Liver (tissue), 9 donors: ENCODE measurements around the gene FGFBP2. TPM values are rescaled to one million over a fixed set of nuclear protein-coding genes. Genes with fewer than 3 reads are reported as not detected.

Experiments
- DNase-seq: peaks from one replicate; pipeline ENCODE4 v3.0.0-alpha.2; 2017; ENCODE audit warnings: low spot score
- H3K27ac ChIP-seq, 2 donors: one replicate each; pipeline ENCODE4 v1.7.0; 2013; ENCODE audit warnings: inconsistent platforms in 2 of 2, low read length in 2 of 2, control low read depth in 1 of 2, low read depth in 1 of 2, mild to moderate bottlenecking in 1 of 2
- H3K27me3 ChIP-seq, 4 donors: one replicate each; pipeline versions ENCODE4 v1.6.1 to v1.7.0; 2013; ENCODE audit warnings: low read length in 3 of 4, inconsistent platforms in 1 of 4, mild to moderate bottlenecking in 1 of 4, moderate library complexity in 1 of 4; ENCODE audit not compliant: control insufficient read depth in 4 of 4, insufficient read depth in 4 of 4
- H3K36me3 ChIP-seq, 4 donors: one replicate each; pipeline versions ENCODE4 v1.6.1 to v1.7.0; 2013; ENCODE audit warnings: low read length in 3 of 4, mild to moderate bottlenecking in 3 of 4, low read depth in 1 of 4, moderate library complexity in 1 of 4; ENCODE audit not compliant: control insufficient read depth in 4 of 4, insufficient read depth in 3 of 4
- H3K4me1 ChIP-seq, 4 donors: one replicate each; pipeline versions ENCODE4 v1.6.1 to v1.7.0; 2013; ENCODE audit warnings: low read length in 3 of 4, mild to moderate bottlenecking in 3 of 4, moderate library complexity in 1 of 4; ENCODE audit not compliant: control insufficient read depth in 4 of 4, insufficient read depth in 4 of 4
- H3K4me3 ChIP-seq, 3 donors: one replicate each; pipeline versions ENCODE4 v1.6.1 to v1.7.0; 2013; ENCODE audit warnings: low read length in 3 of 3, control low read depth in 1 of 3, low read depth in 1 of 3, mild to moderate bottlenecking in 1 of 3
- H3K9ac ChIP-seq, 2 donors: one replicate each; pipeline ENCODE4 v1.7.0; 2013; ENCODE audit warnings: low read length in 2 of 2, mild to moderate bottlenecking in 2 of 2, moderate library complexity in 2 of 2, control low read depth in 1 of 2, low read depth in 1 of 2
- H3K9me3 ChIP-seq, 4 donors: one replicate each; pipeline versions ENCODE4 v1.6.1 to v1.7.0; 2013; ENCODE audit warnings: low read length in 3 of 4; ENCODE audit not compliant: control insufficient read depth in 4 of 4
- EGR1 ChIP-seq, 2 donors: IDR thresholded peaks; 2 replicates each; pipeline ENCODE4 v1.6.1; 2016 to 2018; ENCODE audit warnings: antibody characterized with exemption in 2 of 2, low read depth in 2 of 2
- FOXA2 ChIP-seq: IDR thresholded peaks from 2 replicates; pipeline ENCODE4 v1.6.1; 2016; ENCODE audit warnings: antibody characterized with exemption
- GABPA ChIP-seq, 2 donors: IDR thresholded peaks in 1 of 2; conservative IDR thresholded peaks in 1 of 2; 2 replicates each; pipeline ENCODE4 v1.6.1; 2016; ENCODE audit warnings: antibody characterized with exemption in 2 of 2, mild to moderate bottlenecking in 1 of 2, moderate library complexity in 1 of 2
- HNF4G ChIP-seq: IDR thresholded peaks from 2 replicates; pipeline ENCODE4 v1.6.1; 2016; ENCODE audit warnings: antibody characterized with exemption
- JUND ChIP-seq, 2 donors: IDR thresholded peaks; 2 replicates each; pipeline ENCODE4 v1.6.1; 2016; ENCODE audit warnings: antibody characterized with exemption in 2 of 2
- NR2F2 ChIP-seq: IDR thresholded peaks from 2 replicates; pipeline ENCODE4 v1.6.1; 2016; ENCODE audit warnings: antibody characterized with exemption
- RAD21 ChIP-seq, 2 donors: IDR thresholded peaks; 2 replicates each; pipeline ENCODE4 v1.6.1; 2016; ENCODE audit warnings: antibody characterized with exemption in 2 of 2, mild to moderate bottlenecking in 2 of 2
- RXRA ChIP-seq, 2 donors: IDR thresholded peaks; 2 replicates each; pipeline ENCODE4 v1.6.1; 2017 to 2018; ENCODE audit warnings: antibody characterized with exemption in 2 of 2, mild to moderate bottlenecking in 1 of 2
- SP1 ChIP-seq: IDR thresholded peaks from 2 replicates; pipeline ENCODE4 v1.6.1; 2018; ENCODE audit warnings: antibody characterized with exemption, mild to moderate bottlenecking
- YY1 ChIP-seq: IDR thresholded peaks from 2 replicates; pipeline ENCODE4 v1.6.1; 2016; ENCODE audit warnings: antibody characterized with exemption, mild to moderate bottlenecking
- WGBS: extraction: QIAGEN DNeasy Blood & Tissue Kit; methylation state at CpG from one replicate; pipeline ENCODE4 v1.1.7; 2013; 5-methylcytosine and 5-hydroxymethylcytosine counted together
- polyA plus RNA-seq, 2 donors: library from polyadenylated mRNA; stranded (reverse) in 1 of 2; unstranded in 1 of 2; fragments of 200-250 nt in 1 of 2; fragments of >200 nt in 1 of 2; fragmentation: Nextera tagmentation in 1 of 2; extraction: Ambion mirVana in 1 of 2; gene quantifications; one replicate each; pipeline versions ENCODE4 v1.2.1 to v1.2.3, GENCODE V29; 2013 to 2015
- total RNA-seq, 2 donors: library from RNA; depleted of rRNA; stranded (reverse); fragments of >200 nt; gene quantifications; one replicate each; pipeline ENCODE4 v1.2.3, GENCODE V29; 2014
- TF ChIP-seq, protein P1 (sequence below): IDR thresholded peaks from 2 replicates; pipeline ENCODE4 v1.6.1; 2016; ENCODE audit warnings: antibody characterized with exemption, mild to moderate bottlenecking
- TF ChIP-seq, protein P2 (sequence below): IDR thresholded peaks from 2 replicates; pipeline ENCODE4 v1.6.1; 2016; ENCODE audit warnings: antibody characterized with exemption
- TF ChIP-seq, protein P3 (sequence below): IDR thresholded peaks from 2 replicates; pipeline ENCODE4 v1.6.1; 2016; ENCODE audit warnings: antibody characterized with exemption
- TF ChIP-seq, protein P4 (sequence below): fragments of 150-350 bp; IDR thresholded peaks from 2 replicates; pipeline ENCODE4 v1.5.1; 2017; ENCODE audit warnings: improper control_type of control experiment, low read depth, low read length; ENCODE audit not compliant: missing input control
- donor health status: healthy.
- donor health status: healthy.
- donor health status: healthy.
- donor health status: healthy.
- donor health status: healthy.

FGFBP2 gene
- total and polyA plus RNA-seq, 4 donors = 0.14 to 0.60 (median 0.25) TPM; not detected in 1

DNA sequence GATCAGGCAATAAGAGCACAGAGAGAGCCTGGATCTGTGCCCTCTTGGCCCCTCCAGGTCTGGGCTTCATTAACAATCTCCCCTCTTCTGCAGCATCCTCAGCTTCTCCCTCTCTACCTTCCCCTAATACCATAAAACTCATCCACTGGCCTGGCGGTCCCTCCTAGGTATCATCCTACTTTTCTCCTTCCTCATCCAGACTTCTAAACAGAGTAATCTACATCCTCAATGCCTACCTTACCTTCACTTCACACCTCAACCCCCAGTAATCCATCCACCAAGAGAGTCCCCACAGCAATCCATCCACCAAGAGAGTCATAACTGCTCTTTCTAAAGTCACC lies 41.4 kb downstream of the FGFBP2 start:
- H3K9ac ChIP-seq = no peak overlapping the region
- WGBS = 95% methylated on average over 1 of the region's 1 CpG
- no peaks in the 10 kb centered on the region for H3K4me1 ChIP-seq
- DNase-seq = no peak
- H3K9me3 ChIP-seq = no peaks in the 10 kb centered on the region
- H3K4me3 ChIP-seq = no peak overlapping the region
- TF ChIP-seq, protein P1, sequence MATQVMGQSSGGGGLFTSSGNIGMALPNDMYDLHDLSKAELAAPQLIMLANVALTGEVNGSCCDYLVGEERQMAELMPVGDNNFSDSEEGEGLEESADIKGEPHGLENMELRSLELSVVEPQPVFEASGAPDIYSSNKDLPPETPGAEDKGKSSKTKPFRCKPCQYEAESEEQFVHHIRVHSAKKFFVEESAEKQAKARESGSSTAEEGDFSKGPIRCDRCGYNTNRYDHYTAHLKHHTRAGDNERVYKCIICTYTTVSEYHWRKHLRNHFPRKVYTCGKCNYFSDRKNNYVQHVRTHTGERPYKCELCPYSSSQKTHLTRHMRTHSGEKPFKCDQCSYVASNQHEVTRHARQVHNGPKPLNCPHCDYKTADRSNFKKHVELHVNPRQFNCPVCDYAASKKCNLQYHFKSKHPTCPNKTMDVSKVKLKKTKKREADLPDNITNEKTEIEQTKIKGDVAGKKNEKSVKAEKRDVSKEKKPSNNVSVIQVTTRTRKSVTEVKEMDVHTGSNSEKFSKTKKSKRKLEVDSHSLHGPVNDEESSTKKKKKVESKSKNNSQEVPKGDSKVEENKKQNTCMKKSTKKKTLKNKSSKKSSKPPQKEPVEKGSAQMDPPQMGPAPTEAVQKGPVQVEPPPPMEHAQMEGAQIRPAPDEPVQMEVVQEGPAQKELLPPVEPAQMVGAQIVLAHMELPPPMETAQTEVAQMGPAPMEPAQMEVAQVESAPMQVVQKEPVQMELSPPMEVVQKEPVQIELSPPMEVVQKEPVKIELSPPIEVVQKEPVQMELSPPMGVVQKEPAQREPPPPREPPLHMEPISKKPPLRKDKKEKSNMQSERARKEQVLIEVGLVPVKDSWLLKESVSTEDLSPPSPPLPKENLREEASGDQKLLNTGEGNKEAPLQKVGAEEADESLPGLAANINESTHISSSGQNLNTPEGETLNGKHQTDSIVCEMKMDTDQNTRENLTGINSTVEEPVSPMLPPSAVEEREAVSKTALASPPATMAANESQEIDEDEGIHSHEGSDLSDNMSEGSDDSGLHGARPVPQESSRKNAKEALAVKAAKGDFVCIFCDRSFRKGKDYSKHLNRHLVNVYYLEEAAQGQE = no peak
- no peak for TF ChIP-seq HNF4G
- no peak for TF ChIP-seq YY1
- TF ChIP-seq, protein P2, sequence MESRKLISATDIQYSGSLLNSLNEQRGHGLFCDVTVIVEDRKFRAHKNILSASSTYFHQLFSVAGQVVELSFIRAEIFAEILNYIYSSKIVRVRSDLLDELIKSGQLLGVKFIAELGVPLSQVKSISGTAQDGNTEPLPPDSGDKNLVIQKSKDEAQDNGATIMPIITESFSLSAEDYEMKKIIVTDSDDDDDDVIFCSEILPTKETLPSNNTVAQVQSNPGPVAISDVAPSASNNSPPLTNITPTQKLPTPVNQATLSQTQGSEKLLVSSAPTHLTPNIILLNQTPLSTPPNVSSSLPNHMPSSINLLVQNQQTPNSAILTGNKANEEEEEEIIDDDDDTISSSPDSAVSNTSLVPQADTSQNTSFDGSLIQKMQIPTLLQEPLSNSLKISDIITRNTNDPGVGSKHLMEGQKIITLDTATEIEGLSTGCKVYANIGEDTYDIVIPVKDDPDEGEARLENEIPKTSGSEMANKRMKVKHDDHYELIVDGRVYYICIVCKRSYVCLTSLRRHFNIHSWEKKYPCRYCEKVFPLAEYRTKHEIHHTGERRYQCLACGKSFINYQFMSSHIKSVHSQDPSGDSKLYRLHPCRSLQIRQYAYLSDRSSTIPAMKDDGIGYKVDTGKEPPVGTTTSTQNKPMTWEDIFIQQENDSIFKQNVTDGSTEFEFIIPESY = no peak
- TF ChIP-seq JUND (IDR thresholded peaks at IDR 0.05) = no peak
- TF ChIP-seq, protein P3, sequence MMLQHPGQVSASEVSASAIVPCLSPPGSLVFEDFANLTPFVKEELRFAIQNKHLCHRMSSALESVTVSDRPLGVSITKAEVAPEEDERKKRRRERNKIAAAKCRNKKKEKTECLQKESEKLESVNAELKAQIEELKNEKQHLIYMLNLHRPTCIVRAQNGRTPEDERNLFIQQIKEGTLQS = no peak
- no peak for TF ChIP-seq RAD21 (IDR thresholded peaks at IDR 0.05)
- TF ChIP-seq FOXA2 = no peak
- TF ChIP-seq EGR1 (IDR thresholded peaks at IDR 0.05; ENCODE audit: low read depth in 2 of 2) = no peak
- no peak for TF ChIP-seq SP1
- no peak for TF ChIP-seq GABPA (IDR thresholded peaks at IDR 0.05 in 1 of 2, conservative IDR thresholded peaks at IDR 0.05 in 1 of 2)
- TF ChIP-seq, protein P4, sequence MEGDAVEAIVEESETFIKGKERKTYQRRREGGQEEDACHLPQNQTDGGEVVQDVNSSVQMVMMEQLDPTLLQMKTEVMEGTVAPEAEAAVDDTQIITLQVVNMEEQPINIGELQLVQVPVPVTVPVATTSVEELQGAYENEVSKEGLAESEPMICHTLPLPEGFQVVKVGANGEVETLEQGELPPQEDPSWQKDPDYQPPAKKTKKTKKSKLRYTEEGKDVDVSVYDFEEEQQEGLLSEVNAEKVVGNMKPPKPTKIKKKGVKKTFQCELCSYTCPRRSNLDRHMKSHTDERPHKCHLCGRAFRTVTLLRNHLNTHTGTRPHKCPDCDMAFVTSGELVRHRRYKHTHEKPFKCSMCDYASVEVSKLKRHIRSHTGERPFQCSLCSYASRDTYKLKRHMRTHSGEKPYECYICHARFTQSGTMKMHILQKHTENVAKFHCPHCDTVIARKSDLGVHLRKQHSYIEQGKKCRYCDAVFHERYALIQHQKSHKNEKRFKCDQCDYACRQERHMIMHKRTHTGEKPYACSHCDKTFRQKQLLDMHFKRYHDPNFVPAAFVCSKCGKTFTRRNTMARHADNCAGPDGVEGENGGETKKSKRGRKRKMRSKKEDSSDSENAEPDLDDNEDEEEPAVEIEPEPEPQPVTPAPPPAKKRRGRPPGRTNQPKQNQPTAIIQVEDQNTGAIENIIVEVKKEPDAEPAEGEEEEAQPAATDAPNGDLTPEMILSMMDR = no peak
- no peak for TF ChIP-seq RXRA (IDR thresholded peaks at IDR 0.05)
- no peaks in the 10 kb centered on the region for H3K36me3 ChIP-seq
- no peak overlapping the region for H3K27ac ChIP-seq
- H3K27me3 ChIP-seq = peaks cover 0 to 3% (median 0%) of the 10 kb centered on the region in 4 donors

DNA sequence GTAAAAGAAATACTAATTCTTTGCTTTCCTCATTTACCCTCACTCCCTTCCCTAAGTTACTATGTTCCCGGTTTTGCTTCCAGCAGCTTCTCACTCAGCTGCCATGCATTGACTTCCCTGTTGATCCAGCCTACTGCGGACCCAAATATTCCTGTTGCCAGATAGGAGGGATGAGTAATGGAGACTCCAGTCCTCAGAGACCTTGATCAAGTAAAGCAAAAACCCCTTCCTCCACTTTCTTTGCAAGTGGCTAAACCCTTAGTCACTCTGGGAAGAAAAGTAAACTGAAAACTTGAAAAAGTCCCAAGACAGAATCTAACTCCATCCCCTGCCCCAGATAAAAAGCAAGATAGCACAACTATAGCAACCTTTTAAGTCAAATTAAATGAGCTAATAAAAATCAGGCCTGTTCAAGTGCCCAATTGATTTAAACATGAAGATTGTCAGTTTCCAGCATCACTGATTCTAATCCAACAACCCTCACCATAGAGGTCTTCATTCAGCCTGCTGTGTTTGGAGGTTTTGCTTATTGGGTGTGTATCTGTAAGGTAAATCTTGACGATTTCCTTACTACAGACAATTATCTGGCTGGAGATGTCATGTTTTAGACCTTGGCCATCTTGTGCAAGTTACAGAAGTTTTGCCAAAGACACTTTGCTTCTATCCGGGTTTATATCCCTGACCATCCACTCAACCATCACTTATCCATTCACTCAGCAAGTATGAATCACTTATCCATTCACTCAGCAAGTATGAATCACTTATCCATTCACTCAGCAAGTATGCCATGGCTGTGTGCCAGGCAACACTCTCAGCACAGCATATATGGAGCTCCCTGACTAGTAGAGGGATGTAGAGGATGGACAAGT lies 42.0 kb downstream of the FGFBP2 start:
- WGBS = 71% methylated on average over 4 of the region's 4 CpGs
- Histone ChIP-seq H3K9me3 (no peaks in the 10 kb centered on the region), H3K4me1 (no peaks in the 10 kb centered on the region), H3K27ac (no peak overlapping the region), H3K36me3 (no peaks in the 10 kb centered on the region), H3K4me3 (no peak overlapping the region), H3K9ac (no peak overlapping the region), H3K27me3 (peaks cover 0 to 3% (median 0%) of the 10 kb centered on the region in 4 donors)
- TF ChIP-seq, protein P3 = no peak
- no peak for TF ChIP-seq RXRA (IDR thresholded peaks at IDR 0.05)
- TF ChIP-seq YY1 = no peak
- TF ChIP-seq FOXA2 = no peak
- no peak for TF ChIP-seq NR2F2
- no peak for DNase-seq
